ENCODE measurements around the gene AGAP1.

Gene AGAP1

GRCh38 chr2:235781775-235782174, 287.9 kb downstream of the AGAP1 start:
- DNase-seq, result no peak

DNA sequence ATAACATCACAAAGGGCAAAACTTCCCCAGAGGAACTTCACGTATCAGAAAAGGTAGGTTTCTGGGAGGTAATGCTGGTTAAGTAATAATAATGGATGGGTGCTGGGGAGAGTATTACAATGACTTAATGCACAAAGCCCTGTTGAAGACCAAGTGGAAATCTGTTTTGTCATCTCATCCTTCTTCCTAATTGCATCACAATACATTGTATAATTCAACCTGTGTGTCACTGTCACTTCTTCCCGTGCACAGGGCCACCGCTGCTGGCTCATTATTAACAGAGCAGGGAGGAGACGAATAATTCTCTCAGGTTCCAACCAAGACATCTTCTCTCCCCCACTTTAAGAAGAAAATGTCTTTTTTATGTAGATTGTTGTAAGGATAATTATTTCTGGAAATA, 290.9 kb downstream of the AGAP1 start:
- no peak for DNase-seq

DNA sequence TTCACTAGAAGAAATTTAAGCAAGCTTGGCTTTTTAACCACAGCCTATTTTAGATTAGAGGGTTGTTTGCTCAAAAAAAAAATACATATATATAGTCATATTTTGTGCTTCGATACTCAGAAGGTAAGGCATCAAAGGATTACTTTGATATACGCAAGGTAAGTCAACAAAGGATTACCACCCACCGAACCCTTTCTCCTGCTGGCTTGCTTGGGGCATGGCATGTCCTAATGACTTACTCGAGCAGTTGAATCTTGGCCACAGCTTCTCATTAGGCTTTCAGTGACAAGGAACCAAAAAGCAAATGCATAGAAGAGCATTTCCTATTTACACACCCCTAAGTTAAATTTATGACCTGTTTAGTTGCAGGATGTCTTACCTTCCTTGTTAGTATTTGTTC, 295.7 kb downstream of the AGAP1 start:
- DNase-seq, result no peak

- DNase-seq, result no peak
These were observed 299.4 kb downstream of the AGAP1 start for GRCh38 chr2:235793163-235793752.

- DNase-seq, result no peak
These were observed 305.4 kb downstream of the AGAP1 start for GRCh38 chr2:235799281-235799680.

DNA sequence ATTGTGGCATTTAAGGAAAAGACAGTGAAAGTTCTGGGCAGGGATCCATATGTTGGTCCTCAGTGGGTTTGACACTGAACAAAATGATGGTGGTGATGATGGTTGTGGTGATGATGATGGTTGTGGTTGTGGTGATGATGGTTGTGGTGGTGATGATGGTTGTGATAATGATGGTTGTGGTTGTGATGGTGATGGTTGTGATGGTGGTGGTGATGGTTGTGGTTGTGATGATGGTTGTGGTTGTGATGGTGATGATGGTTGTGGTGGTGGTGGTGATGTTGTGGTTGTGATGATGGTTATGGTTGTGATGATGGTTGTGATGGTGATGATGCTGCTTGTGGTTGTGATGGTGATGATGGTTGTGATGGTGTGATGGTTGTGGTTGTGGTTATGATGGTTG, 308.7 kb downstream of the AGAP1 start:
- no peak for DNase-seq

GRCh38 chr2:235803028-235803427, 309.2 kb downstream of the AGAP1 start:
- DNase-seq, result no peak

GRCh38 chr2:235804676-235805075, 310.8 kb downstream of the AGAP1 start:
- DNase-seq, result no peak

GRCh38 chr2:235806986-235807750, 313.3 kb downstream of the AGAP1 start:
- DNase-seq, result no peak

GRCh38 chr2:235808366-235808765, 314.5 kb downstream of the AGAP1 start:
- no peak for DNase-seq

GRCh38 chr2:235810252-235810651, 316.4 kb downstream of the AGAP1 start:
- no peak for DNase-seq

DNA sequence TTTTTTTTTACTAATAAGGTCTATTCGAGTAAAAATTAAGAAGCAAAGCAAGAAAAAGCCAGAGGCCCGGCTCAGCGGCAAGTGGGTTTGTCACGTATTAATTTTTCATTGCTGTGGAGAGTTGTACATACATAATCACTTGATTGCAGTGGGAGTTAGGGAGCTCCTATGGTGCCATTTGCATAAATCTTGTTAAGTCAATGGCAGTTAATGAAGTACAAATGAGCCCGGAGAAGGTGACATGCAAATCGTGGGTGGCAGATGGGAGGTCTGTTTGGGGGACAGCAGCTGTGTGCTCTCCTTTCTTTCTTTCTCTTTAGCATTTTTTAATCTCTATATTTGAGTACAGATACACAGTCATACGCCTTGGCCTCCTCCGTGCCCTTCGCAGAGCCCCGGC, 317.0 kb downstream of the AGAP1 start:
- DNase-seq, result no peak

- DNase-seq, result no peak
These were observed 317.8 kb downstream of the AGAP1 start for GRCh38 chr2:235811446-235812184.

DNA sequence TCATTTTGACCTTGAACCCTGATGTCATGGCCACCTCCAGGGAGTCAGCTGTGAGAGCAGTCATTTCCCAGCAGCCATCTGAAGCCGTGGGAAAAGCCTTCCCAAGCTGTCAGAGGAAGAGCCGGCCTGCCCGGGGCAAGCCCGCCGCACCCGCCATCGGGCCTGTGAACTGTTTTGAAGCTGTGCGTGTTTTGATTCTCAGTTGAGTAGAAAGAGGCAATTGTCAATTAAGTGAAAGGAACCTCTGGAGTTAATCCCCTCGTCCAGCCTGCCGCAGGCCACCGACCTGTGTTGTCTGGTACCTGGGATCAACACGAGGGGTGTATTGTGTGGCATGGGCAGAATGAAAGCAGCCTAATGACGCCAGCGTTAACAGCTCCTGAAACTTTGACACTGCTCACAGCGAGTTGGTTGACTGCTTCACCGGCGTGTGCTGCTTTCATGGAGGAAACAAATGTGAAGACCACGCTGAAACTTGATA, 318.4 kb downstream of the AGAP1 start:
- DNase-seq, result no peak

DNA sequence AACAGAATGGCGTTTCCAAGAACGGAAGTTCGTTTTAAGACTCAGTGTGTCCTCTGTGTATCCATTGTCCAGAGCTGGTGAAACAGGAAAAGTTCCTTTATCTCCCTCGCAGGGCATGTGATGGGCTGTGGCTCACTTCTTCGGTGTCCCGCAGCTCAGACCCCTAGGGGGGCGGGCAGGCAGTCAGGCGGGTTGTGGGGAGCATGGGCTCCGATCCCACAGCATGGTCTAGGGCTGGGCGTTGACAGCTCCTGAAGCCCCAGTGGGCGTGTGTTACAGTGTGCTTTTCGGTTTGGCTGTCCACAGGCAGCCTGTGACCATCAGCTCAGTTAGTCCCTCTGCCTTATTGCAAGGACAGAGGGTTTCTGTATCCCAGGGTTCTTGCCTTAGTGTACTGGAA, 319.6 kb downstream of the AGAP1 start:
- no peak for DNase-seq

DNA sequence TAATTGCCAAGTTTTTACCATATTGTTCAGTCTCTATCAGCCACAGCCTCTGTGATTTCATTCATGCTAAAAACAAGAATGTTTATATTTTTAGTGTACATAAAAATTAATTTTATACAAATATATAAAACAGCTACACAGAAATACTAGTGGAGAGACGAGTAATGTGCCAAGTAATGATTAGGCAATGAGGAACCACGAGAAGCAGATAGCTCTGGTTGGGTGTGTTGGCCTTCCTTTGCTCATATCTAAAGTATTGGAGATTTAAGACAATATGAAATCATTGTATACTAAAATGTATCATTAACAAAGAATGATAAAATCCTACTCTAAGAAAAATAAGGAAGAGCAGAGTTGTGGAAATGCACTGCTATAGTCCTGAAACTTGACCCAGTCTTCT, 326.7 kb downstream of the AGAP1 start:
- DNase-seq, result no peak

DNA sequence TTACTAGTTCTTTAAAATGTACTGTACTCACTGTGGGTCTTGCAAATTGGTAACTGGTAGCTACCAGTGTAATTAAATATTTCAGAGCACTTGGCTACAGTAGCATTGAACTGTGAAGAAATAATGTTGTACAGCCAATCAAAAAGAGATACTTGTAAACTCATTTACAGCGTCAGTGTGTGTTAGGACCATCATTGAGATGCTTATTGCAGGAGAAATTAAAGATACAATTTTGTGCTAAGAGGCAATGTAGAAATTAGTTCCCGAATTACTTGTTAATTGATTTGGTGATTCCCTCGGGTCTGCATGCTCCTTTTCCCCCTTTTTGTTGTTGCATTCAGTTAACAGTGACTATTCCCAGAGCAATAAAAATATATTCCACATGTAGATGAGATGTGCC, 330.5 kb downstream of the AGAP1 start:
- DNase-seq, result no peak

DNA sequence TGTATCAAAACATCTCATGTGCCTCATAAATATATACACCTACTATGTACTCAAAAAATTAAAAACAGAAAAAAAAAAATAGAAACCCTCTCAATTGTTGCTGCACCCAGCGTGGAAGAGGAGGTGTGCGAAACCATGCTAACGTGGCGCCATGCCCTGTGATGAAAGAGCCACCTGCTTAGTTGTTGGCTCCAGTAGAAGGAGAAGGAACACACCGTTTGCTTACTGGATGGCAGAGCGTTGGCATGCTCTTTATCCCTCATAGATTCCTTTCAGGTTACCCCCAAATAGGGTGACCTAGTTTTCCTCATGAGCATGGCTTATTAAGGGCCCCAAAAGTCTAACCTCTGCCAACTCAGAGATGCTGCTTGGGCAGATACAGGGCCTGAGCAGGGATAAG, 332.1 kb downstream of the AGAP1 start:
- no peak for DNase-seq

DNA sequence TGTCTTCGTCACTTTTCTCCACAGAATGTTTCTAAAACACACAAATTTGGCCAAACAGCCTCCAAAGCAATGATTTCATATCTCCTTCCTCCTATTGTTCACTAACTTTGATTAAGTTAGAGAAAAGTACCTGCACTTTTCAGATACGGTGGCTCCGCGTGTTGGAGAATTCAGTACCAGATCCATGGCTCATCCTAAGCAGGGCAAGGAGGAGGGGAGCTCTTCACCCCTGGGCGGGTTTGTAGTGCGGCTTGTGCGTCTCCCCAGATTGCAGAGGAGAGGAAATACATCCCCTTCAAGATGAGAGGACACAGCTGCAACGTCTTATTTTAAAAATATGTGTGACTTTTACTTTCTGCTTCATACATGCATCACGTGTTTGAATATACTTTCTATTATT, 333.0 kb downstream of the AGAP1 start:
- DNase-seq, result no peak

GRCh38 chr2:235827585-235827992, 333.7 kb downstream of the AGAP1 start:
- DNase-seq, result no peak

GRCh38 chr2:235829726-235830125, 335.9 kb downstream of the AGAP1 start:
- DNase-seq, result no peak

DNA sequence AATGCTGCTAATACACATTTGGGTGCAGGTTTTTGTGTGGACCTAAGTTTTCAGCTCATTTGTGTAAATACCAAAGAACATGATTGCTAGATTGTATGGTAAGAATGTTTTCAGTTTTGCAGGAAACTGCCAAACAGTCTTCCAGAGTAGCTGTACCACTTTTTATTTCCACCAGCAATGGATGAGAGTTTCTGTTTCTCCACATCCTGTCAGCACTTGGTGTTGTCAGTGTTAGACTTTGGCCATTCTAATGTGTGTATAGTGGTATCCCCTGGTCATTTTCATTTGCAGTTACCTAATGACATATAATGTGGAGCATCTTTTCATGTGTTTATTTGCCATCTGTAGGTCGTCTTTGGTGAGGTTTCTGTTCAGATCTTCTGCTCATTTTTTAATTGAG, 337.9 kb downstream of the AGAP1 start:
- DNase-seq, result no peak

- DNase-seq, result no peak
These were observed 339.1 kb downstream of the AGAP1 start for GRCh38 chr2:235832941-235833340.

All from activated CD4-positive, alpha-beta T cell treated with anti-CD3 and anti-CD28 coated beads, Interleukin-2, amount 50 U/mL, for 1 hour (primary cell).